HepG2 (cell line): ENCODE measurements around the gene FFAR2. TPM values are rescaled to one million over a fixed set of nuclear protein-coding genes. Genes with fewer than 3 reads are reported as not detected.

ENCODE experiments used
- NR3C1 ChIP-seq: sonication (generic); formaldehyde crosslinking; IDR thresholded peaks from 2 replicates; pipeline ENCODE4 v1.4.0; 2020; ENCODE audit warnings: missing genetic modification reagents
- ZFP36 ChIP-seq: fragments of 150-350 bp; IDR thresholded peaks from 2 replicates; pipeline ENCODE4 v1.6.1; 2018; ENCODE audit warnings: borderline replicate concordance, low read length, low read depth; ENCODE audit not compliant: partially characterized antibody
- ZNF251 ChIP-seq: sonication (generic); formaldehyde crosslinking; IDR thresholded peaks from 2 replicates; pipeline ENCODE4 v1.9.0; 2021; ENCODE audit warnings: mild to moderate bottlenecking, missing genetic modification reagents
- polyA plus RNA-seq, 8 experiments: library from polyadenylated mRNA; depleted of rRNA in 3 of 8; stranded (reverse) in 7 of 8; unstranded in 1 of 8; fragments of >200 nt; fragmentation: Illumina TruSeq in 4 of 8; extraction: Trizol in 4 of 8; gene quantifications; 2 replicates each; pipeline versions ENCODE4 v1.2.1 to v1.2.3, GENCODE V29; 2011 to 2016; ENCODE audit warnings: low read depth in 4 of 8, missing spikeins in 1 of 8, mixed read lengths in 1 of 8; ENCODE audit not compliant: insufficient read depth in 1 of 8
- total RNA-seq, 5 experiments: library from RNA; depleted of rRNA; stranded (reverse); fragments of >200 nt; fragmentation: Illumina TruSeq; extraction: Trizol; gene quantifications; 2 replicates each; pipeline ENCODE4 v1.2.3, GENCODE V29; 2016; ENCODE audit warnings: low read depth in 1 of 5
- TF ChIP-seq, protein P1 (sequence below): sonication (generic); formaldehyde crosslinking; IDR thresholded peaks from 2 replicates; pipeline ENCODE4 v1.8.0; 2022; ENCODE audit warnings: mild to moderate bottlenecking, missing genetic modification reagents; ENCODE audit not compliant: insufficient replicate concordance
- TF ChIP-seq, protein P2 (sequence below): sonication (generic); IDR thresholded peaks from 2 replicates; pipeline ENCODE4 v1.6.1; 2016; ENCODE audit warnings: low read depth, borderline replicate concordance
- TF ChIP-seq, protein P3 (sequence below): sonication (generic); formaldehyde crosslinking; IDR thresholded peaks from 2 replicates; pipeline ENCODE4 v1.5.1; 2020; ENCODE audit warnings: mild to moderate bottlenecking, missing genetic modification reagents, borderline replicate concordance

FFAR2 gene
- total and polyA plus RNA-seq, 2 of the 13 experiments (the other 11 are each of a cell fraction or from before 2014, with no cell fraction given), result 0.12 TPM; not detected in 1

DNA sequence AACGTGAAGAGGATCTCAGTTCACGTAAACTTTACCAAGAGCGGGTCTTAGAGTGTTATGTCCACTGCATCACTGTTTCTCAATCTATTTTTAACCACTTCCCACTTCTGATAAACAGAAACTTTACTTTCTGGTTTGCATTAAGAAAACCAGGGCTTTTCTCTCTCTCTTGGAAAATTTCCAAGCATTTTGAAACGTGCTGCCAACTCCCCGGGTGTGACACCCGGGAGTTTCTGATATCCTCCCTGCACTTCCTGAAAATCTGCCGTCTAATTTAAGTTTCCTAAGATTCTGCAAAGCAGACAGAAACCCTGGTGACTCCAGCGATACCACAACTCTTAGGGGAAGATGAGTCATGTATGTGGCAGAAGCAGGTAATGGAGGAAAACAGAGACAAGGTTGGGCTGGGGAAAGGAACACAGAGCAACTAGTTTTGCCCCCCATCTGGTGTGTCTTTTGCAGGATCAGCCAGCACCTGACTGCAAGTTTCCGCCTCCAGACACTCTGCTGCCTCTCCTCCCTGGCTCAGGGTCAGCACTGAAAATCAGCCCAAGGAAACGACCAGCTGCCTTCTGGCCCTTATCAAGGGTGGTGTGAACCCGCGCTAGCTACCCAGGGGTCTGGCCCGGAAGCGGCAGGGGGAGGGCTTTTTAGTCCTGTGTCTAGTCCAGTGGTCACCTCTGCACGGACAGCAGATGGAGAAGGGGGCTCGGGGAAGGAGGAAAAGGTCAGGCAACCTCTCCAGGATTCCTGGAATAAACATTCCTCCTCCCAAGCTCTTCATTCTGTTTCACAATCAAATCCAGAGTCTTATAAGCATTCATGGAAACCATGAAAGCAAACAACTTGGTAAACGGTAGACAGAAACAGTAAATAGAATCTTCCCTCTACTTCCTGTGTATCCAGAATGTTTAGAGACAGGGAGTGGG lies 11.3 kb upstream of the FFAR2 start (continued):
- TF ChIP-seq, protein P1, sequence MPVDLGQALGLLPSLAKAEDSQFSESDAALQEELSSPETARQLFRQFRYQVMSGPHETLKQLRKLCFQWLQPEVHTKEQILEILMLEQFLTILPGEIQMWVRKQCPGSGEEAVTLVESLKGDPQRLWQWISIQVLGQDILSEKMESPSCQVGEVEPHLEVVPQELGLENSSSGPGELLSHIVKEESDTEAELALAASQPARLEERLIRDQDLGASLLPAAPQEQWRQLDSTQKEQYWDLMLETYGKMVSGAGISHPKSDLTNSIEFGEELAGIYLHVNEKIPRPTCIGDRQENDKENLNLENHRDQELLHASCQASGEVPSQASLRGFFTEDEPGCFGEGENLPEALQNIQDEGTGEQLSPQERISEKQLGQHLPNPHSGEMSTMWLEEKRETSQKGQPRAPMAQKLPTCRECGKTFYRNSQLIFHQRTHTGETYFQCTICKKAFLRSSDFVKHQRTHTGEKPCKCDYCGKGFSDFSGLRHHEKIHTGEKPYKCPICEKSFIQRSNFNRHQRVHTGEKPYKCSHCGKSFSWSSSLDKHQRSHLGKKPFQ (CRISPR knock-in tag), result no peak
- TF ChIP-seq, protein P2, sequence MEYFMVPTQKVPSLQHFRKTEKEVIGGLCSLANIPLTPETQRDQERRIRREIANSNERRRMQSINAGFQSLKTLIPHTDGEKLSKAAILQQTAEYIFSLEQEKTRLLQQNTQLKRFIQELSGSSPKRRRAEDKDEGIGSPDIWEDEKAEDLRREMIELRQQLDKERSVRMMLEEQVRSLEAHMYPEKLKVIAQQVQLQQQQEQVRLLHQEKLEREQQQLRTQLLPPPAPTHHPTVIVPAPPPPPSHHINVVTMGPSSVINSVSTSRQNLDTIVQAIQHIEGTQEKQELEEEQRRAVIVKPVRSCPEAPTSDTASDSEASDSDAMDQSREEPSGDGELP, result no peak
- TF ChIP-seq ZFP36, result no peak
- TF ChIP-seq, protein P3, sequence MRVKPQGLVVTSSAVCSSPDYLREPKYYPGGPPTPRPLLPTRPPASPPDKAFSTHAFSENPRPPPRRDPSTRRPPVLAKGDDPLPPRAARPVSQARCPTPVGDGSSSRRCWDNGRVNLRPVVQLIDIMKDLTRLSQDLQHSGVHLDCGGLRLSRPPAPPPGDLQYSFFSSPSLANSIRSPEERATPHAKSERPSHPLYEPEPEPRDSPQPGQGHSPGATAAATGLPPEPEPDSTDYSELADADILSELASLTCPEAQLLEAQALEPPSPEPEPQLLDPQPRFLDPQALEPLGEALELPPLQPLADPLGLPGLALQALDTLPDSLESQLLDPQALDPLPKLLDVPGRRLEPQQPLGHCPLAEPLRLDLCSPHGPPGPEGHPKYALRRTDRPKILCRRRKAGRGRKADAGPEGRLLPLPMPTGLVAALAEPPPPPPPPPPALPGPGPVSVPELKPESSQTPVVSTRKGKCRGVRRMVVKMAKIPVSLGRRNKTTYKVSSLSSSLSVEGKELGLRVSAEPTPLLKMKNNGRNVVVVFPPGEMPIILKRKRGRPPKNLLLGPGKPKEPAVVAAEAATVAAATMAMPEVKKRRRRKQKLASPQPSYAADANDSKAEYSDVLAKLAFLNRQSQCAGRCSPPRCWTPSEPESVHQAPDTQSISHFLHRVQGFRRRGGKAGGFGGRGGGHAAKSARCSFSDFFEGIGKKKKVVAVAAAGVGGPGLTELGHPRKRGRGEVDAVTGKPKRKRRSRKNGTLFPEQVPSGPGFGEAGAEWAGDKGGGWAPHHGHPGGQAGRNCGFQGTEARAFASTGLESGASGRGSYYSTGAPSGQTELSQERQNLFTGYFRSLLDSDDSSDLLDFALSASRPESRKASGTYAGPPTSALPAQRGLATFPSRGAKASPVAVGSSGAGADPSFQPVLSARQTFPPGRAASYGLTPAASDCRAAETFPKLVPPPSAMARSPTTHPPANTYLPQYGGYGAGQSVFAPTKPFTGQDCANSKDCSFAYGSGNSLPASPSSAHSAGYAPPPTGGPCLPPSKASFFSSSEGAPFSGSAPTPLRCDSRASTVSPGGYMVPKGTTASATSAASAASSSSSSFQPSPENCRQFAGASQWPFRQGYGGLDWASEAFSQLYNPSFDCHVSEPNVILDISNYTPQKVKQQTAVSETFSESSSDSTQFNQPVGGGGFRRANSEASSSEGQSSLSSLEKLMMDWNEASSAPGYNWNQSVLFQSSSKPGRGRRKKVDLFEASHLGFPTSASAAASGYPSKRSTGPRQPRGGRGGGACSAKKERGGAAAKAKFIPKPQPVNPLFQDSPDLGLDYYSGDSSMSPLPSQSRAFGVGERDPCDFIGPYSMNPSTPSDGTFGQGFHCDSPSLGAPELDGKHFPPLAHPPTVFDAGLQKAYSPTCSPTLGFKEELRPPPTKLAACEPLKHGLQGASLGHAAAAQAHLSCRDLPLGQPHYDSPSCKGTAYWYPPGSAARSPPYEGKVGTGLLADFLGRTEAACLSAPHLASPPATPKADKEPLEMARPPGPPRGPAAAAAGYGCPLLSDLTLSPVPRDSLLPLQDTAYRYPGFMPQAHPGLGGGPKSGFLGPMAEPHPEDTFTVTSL (CRISPR knock-in tag), result no peak
- TF ChIP-seq ZNF251, result no peak
- no peak for TF ChIP-seq NR3C1 (CRISPR knock-in tag)
